Kidney (tissue), 14 donors: ENCODE results near the gene MRPL45. TPM values are rescaled to one million over a fixed set of nuclear protein-coding genes. Genes with fewer than 3 reads are reported as not detected.

Source experiments
- DNase-seq, 5 donors: peaks; one replicate each; pipeline ENCODE4 v3.0.0-alpha.2; 2013 to 2020
- FAIRE-seq: peaks from 2 replicates; lab custom pipeline; 2012; peaks lifted over from hg19 to GRCh38; lab: Jason Lieb, UNC
- H3K27ac ChIP-seq, 2 donors: one replicate each; pipeline ENCODE4 v1.7.0; 2013; ENCODE audit warnings: low read depth in 2 of 2, low read length in 2 of 2, inconsistent platforms in 1 of 2
- H3K27me3 ChIP-seq: one replicate; pipeline ENCODE4 v1.7.1; 2013; ENCODE audit warnings: low read length, inconsistent platforms; ENCODE audit not compliant: control insufficient read depth, insufficient read depth
- H3K36me3 ChIP-seq, 3 donors: one replicate each; pipeline versions ENCODE4 v1.7.0 to v1.7.1; 2013; ENCODE audit warnings: low read length in 3 of 3, control low read depth in 1 of 3, inconsistent platforms in 1 of 3; ENCODE audit not compliant: insufficient read depth in 3 of 3, control insufficient read depth in 2 of 3
- H3K4me1 ChIP-seq, 3 donors: one replicate each; pipeline versions ENCODE4 v1.7.0 to v1.7.1; 2013; ENCODE audit warnings: low read length in 3 of 3, inconsistent platforms in 1 of 3, low read depth in 1 of 3; ENCODE audit not compliant: control insufficient read depth in 2 of 3, insufficient read depth in 2 of 3
- H3K4me3 ChIP-seq, 3 donors: one replicate each; pipeline versions ENCODE4 v1.7.0 to v1.8.1; 2013; ENCODE audit warnings: low read length in 3 of 3, control low read depth in 1 of 3, inconsistent platforms in 1 of 3
- H3K9ac ChIP-seq, 3 donors: one replicate each; pipeline versions ENCODE4 v1.7.0 to v1.7.1; 2013; ENCODE audit warnings: low read length in 3 of 3, control low read depth in 1 of 3, inconsistent platforms in 1 of 3
- H3K9me3 ChIP-seq, 3 donors: one replicate each; pipeline versions ENCODE4 v1.7.0 to v1.7.1; 2013; ENCODE audit warnings: low read length in 3 of 3, control low read depth in 1 of 3, inconsistent platforms in 1 of 3; ENCODE audit not compliant: control insufficient read depth in 2 of 3, insufficient read depth in 1 of 3
- intact Hi-C: fragments of 100-400 bp; cut with DNase I; formaldehyde crosslinking; loops from one replicate; pipeline ENCODE4 v1.11.1; 2022
- polyA plus RNA-seq: library from polyadenylated mRNA; stranded (reverse); fragments of 350-450 nt; fragmentation: Illumina TruSeq; extraction: RNeasy Lipid Tissue Mini Kit (QIAGEN cat#74804); gene quantifications from one replicate; pipeline ENCODE4 v1.2.3, GENCODE V29; 2014; ENCODE audit warnings: low read depth, low replicate concordance; ENCODE audit not compliant: insufficient read depth
- total RNA-seq: library from RNA; stranded (reverse); fragmentation: NEBNext Ultra II Directional; extraction: Animal tissue kit (Norgen Biotek cat#: 25700); gene quantifications from one replicate; pipeline ENCODE4 v1.2.1, GENCODE V29; 2021
- TF ChIP-seq, protein P1 (sequence below): IDR thresholded peaks from 3 replicates; pipeline ENCODE4 v1.5.1; 2012; ENCODE audit warnings: mild to moderate bottlenecking, moderate library complexity, borderline replicate concordance; ENCODE audit not compliant: insufficient read depth; ENCODE audit errors: extremely low read depth
- donor health status: control.
- donor health status: control.
- donor health status: control.
- donor health status: control.
- donor health status: control.
- donor health status: DM: yes; HTN: yes; CAD: no.
- donor health status: Normal renal cell carcinoma (clear cell type).

The MRPL45 gene
- total and polyA plus RNA-seq, 2 donors from 2014 or later: 28.0 to 45.9 TPM

GRCh38 chr17:38322156-38322779 is 25.3 kb downstream of the MRPL45 start:
- H3K9me3 ChIP-seq: no peaks in the 10 kb centered on the region
- no peaks in the 10 kb centered on the region for H3K27me3 ChIP-seq
- DNase-seq (peak in 4 of 5 donors; percentile 43 to 70 (median 65)), FAIRE-seq (no peak)
- intact Hi-C loops: no loop called here
- no peak overlapping the region for H3K27ac ChIP-seq
- no peak overlapping the region for H3K9ac ChIP-seq
- no peak overlapping the region for H3K4me3 ChIP-seq
- TF ChIP-seq, protein P1, sequence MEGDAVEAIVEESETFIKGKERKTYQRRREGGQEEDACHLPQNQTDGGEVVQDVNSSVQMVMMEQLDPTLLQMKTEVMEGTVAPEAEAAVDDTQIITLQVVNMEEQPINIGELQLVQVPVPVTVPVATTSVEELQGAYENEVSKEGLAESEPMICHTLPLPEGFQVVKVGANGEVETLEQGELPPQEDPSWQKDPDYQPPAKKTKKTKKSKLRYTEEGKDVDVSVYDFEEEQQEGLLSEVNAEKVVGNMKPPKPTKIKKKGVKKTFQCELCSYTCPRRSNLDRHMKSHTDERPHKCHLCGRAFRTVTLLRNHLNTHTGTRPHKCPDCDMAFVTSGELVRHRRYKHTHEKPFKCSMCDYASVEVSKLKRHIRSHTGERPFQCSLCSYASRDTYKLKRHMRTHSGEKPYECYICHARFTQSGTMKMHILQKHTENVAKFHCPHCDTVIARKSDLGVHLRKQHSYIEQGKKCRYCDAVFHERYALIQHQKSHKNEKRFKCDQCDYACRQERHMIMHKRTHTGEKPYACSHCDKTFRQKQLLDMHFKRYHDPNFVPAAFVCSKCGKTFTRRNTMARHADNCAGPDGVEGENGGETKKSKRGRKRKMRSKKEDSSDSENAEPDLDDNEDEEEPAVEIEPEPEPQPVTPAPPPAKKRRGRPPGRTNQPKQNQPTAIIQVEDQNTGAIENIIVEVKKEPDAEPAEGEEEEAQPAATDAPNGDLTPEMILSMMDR: peak; percentile 63
- peaks cover 4 to 10% (median 9%) of the 10 kb centered on the region in 3 donors for H3K36me3 ChIP-seq
- H3K4me1 ChIP-seq: peaks cover 0 to 4% (median 0%) of the 10 kb centered on the region in 3 donors

DNA sequence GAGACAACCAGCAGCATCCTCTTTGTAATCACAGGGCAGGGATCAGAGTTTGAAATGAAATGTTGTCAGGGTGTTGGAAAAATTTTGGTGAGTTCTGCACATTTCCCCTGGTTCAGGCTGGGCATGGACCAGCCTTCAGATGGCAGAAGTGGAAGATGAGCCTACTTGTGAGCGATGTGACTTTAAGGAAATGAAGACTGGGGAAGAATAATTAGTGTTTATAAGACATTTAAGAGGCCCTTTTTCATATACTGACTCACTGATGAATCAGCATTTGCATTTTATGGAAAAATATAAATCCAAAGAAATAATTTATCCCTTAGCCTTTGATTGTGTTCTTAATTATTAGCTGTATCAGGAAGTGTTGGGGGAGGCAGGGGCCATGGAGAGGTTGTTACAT is 25.9 kb downstream of the MRPL45 start:
- DNase-seq (no peak), FAIRE-seq (no peak)
- Histone ChIP-seq H3K9me3 (no peaks in the 10 kb centered on the region), H3K27ac (no peak overlapping the region), H3K4me1 (peaks cover 0 to 4% (median 0%) of the 10 kb centered on the region in 3 donors), H3K36me3 (peaks cover 4 to 10% (median 9%) of the 10 kb centered on the region in 3 donors), H3K27me3 (no peaks in the 10 kb centered on the region), H3K9ac (no peak overlapping the region), H3K4me3 (no peak overlapping the region)
- intact Hi-C loops: no loop called here
- TF ChIP-seq, protein P1: no peak

DNA sequence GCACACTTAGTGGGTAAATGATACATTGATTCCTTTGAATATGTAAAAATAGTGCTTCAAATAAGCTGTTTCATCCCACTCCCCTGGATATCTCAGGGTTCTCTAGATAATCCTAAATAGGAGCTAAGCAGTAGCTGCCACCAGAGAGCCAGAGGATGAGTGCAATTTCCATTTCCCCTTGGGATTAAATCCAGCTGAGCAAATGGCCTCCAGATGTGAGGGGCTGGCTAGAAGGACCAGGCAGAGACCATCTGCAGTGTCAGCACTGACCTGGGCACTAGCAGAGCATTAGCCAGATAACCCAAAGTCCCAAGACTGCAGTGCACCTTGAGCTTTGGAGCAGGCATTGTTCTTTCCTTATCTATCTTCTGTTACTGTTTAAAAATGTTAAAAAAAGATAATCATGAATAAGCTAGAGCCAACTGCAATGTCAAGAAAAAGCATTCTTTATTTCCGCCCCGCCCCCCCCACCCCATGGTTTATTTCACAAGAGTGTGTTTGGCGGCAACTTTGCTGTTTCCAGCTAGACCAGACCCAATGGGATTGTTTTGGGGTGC is 27.3 kb downstream of the MRPL45 start:
- Histone ChIP-seq H3K4me3 (no peak overlapping the region), H3K27ac (no peak overlapping the region), H3K9me3 (no peaks in the 10 kb centered on the region), H3K36me3 (peaks cover 4 to 9% (median 8%) of the 10 kb centered on the region in 3 donors), H3K4me1 (peaks cover 0 to 4% (median 0%) of the 10 kb centered on the region in 3 donors), H3K9ac (no peak overlapping the region), H3K27me3 (no peaks in the 10 kb centered on the region)
- DNase-seq (no peak), FAIRE-seq (no peak)
- TF ChIP-seq, protein P1: no peak
- intact Hi-C loops: no loop called here
